ENCODE data around the gene C1D. TPM values are rescaled to one million over a fixed set of nuclear protein-coding genes. Genes with fewer than 3 reads are reported as not detected.

C1D gene
- total RNA-seq, 1 experiment from 2014 or later = 21.3 TPM

DNA sequence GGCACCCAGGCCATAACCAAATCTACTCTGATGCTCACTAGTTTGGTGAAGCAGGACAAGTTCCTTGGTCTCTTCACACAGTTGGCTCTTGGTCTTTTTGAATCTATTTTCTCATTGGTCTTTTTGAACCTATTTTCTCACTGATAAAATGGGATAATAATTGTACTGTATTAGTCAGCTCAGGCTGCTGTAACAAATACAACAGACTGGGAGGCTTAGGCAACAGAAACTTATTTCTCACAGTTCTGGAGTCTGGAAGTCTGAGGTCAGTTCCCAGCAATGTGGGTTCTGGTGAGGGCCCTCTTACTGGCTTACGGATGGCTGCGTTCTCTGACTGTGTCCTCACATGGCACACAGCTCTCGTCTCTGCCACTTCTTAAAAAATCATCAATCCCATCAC is 63.5 kb downstream of the C1D start:
- TF ChIP-seq, protein P1, sequence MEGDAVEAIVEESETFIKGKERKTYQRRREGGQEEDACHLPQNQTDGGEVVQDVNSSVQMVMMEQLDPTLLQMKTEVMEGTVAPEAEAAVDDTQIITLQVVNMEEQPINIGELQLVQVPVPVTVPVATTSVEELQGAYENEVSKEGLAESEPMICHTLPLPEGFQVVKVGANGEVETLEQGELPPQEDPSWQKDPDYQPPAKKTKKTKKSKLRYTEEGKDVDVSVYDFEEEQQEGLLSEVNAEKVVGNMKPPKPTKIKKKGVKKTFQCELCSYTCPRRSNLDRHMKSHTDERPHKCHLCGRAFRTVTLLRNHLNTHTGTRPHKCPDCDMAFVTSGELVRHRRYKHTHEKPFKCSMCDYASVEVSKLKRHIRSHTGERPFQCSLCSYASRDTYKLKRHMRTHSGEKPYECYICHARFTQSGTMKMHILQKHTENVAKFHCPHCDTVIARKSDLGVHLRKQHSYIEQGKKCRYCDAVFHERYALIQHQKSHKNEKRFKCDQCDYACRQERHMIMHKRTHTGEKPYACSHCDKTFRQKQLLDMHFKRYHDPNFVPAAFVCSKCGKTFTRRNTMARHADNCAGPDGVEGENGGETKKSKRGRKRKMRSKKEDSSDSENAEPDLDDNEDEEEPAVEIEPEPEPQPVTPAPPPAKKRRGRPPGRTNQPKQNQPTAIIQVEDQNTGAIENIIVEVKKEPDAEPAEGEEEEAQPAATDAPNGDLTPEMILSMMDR (conservative IDR thresholded peaks at IDR 0.05; ENCODE audit: low read depth, low read length) = no peak
- no peak for TF ChIP-seq EZH2 (IDR thresholded peaks at IDR 0.05; ENCODE audit: borderline replicate concordance, low read depth, low read length, poor library complexity, severe bottlenecking)
- H3K9me3 ChIP-seq (ENCODE audit: low read depth, low read length, poor library complexity, severe bottlenecking) = no peaks in the 10 kb centered on the region
- no peak for DNase-seq (ENCODE audit: low spot score)
- no peaks in the 10 kb centered on the region for H3K27me3 ChIP-seq (replicated peaks; ENCODE audit: insufficient read depth, low read depth, low read length, poor library complexity)
- CTCF ChIA-PET = no interaction called here
- H3K27ac ChIP-seq (ENCODE audit: low read depth, low read length, poor library complexity, severe bottlenecking) = no peak overlapping the region
- POLR2A ChIA-PET (ENCODE audit: low non-redundant PET) = no interaction called here
- BruUV-seq (replicated peaks) = no TSS peak
- no peak overlapping the region for H3K4me3 ChIP-seq (ENCODE audit: low read depth, low read length, poor library complexity, severe bottlenecking)
- no peaks in the 10 kb centered on the region for H3K4me1 ChIP-seq (ENCODE audit: insufficient read depth, low read length, poor library complexity, severe bottlenecking)
- intact Hi-C loops (cut with micrococcal nuclease; ENCODE audit: unreplicated experiment) = no loop called here
- no peaks in the 10 kb centered on the region for H3K36me3 ChIP-seq (ENCODE audit: insufficient read depth, low read length, poor library complexity, severe bottlenecking)

DNA sequence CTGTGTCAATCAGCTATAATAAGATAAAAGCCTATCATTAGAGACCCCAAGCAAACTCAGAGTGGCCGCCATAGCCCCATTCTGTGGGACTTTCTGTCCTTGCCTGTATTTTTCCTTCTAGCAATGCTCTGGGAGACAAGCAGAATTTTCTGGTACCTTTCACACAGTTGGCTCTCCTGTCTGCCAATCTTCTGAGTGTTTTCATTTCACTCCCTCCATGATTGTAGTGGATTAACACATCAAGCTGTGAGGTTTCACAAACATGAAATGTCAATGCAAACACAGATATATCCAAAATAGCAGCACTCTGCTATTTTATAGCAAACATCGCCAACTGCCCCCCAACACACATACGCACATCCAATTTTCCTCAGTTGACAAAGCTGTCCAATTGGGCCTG is 64.9 kb downstream of the C1D start:
- H3K4me3 ChIP-seq (ENCODE audit: low read depth, low read length, poor library complexity, severe bottlenecking) = no peak overlapping the region
- no peaks in the 10 kb centered on the region for H3K4me1 ChIP-seq (ENCODE audit: insufficient read depth, low read length, poor library complexity, severe bottlenecking)
- no peak overlapping the region for H3K27ac ChIP-seq (ENCODE audit: low read depth, low read length, poor library complexity, severe bottlenecking)
- no peaks in the 10 kb centered on the region for H3K36me3 ChIP-seq (ENCODE audit: insufficient read depth, low read length, poor library complexity, severe bottlenecking)
- POLR2A ChIA-PET (ENCODE audit: low non-redundant PET) = no interaction called here
- no peaks in the 10 kb centered on the region for H3K27me3 ChIP-seq (replicated peaks; ENCODE audit: insufficient read depth, low read depth, low read length, poor library complexity)
- intact Hi-C loops (cut with micrococcal nuclease; ENCODE audit: unreplicated experiment) = no loop called here
- H3K9me3 ChIP-seq (ENCODE audit: low read depth, low read length, poor library complexity, severe bottlenecking) = no peaks in the 10 kb centered on the region
- BruUV-seq (replicated peaks) = no TSS peak
- no peak for DNase-seq (ENCODE audit: low spot score)
- TF ChIP-seq, protein P1 (conservative IDR thresholded peaks at IDR 0.05; ENCODE audit: low read depth, low read length) = no peak
- TF ChIP-seq EZH2 (IDR thresholded peaks at IDR 0.05; ENCODE audit: borderline replicate concordance, low read depth, low read length, poor library complexity, severe bottlenecking) = no peak
- CTCF ChIA-PET = no interaction called here

DNA sequence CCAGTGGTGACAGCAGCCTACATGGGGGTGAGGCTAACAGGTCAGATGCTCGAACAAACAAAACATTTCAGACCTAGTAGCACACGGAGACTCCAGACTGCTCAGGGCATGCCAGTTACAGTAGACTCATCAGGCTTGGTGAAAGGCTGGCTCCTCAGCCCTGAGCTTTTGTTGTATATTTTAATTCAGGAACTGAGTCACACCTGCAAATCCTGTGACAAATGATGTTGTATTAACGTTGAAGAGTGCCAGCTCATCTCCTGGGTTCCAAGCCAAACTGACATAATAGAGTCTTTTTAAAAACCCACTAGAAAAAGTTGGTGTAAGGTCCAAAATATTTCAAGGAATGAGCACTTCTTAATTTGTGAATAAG is 65.3 kb downstream of the C1D start:
- TF ChIP-seq, protein P1 (conservative IDR thresholded peaks at IDR 0.05; ENCODE audit: low read depth, low read length) = no peak
- TF ChIP-seq EZH2 (IDR thresholded peaks at IDR 0.05; ENCODE audit: borderline replicate concordance, low read depth, low read length, poor library complexity, severe bottlenecking) = no peak
- CTCF ChIA-PET = no interaction called here
- DNase-seq (ENCODE audit: low spot score) = peak; percentile 26
- no TSS peak for BruUV-seq (replicated peaks)
- H3K27ac ChIP-seq (ENCODE audit: low read depth, low read length, poor library complexity, severe bottlenecking) = no peak overlapping the region
- intact Hi-C loops (cut with micrococcal nuclease; ENCODE audit: unreplicated experiment) = no loop called here
- H3K27me3 ChIP-seq (replicated peaks; ENCODE audit: insufficient read depth, low read depth, low read length, poor library complexity) = no peaks in the 10 kb centered on the region
- no peak overlapping the region for H3K4me3 ChIP-seq (ENCODE audit: low read depth, low read length, poor library complexity, severe bottlenecking)
- POLR2A ChIA-PET (ENCODE audit: low non-redundant PET) = no interaction called here
- no peaks in the 10 kb centered on the region for H3K9me3 ChIP-seq (ENCODE audit: low read depth, low read length, poor library complexity, severe bottlenecking)
- H3K36me3 ChIP-seq (ENCODE audit: insufficient read depth, low read length, poor library complexity, severe bottlenecking) = no peaks in the 10 kb centered on the region
- H3K4me1 ChIP-seq (ENCODE audit: insufficient read depth, low read length, poor library complexity, severe bottlenecking) = no peaks in the 10 kb centered on the region
